ENCODE data around the gene FLOT1.

DNA sequence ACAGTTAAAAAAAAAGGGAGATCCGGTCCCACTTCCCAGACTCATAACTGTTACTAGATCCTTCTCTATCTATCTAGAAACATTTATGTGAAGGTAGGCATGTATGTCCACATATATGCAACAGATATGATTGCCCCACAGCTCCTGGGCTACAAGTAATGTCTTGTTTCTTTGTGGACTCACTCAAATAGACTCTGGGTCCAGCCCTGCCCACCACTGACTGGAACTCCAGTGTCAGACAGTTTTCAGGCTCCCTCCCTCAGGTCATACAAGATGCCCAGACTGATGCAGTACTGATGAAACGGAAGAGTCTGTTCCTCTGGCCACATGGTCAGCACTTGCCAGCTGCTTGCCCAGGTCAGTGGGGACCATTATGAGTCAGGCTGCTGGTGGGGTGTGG lies 32.6 kb upstream of the FLOT1 start:
- TF ChIP-seq, protein P1, sequence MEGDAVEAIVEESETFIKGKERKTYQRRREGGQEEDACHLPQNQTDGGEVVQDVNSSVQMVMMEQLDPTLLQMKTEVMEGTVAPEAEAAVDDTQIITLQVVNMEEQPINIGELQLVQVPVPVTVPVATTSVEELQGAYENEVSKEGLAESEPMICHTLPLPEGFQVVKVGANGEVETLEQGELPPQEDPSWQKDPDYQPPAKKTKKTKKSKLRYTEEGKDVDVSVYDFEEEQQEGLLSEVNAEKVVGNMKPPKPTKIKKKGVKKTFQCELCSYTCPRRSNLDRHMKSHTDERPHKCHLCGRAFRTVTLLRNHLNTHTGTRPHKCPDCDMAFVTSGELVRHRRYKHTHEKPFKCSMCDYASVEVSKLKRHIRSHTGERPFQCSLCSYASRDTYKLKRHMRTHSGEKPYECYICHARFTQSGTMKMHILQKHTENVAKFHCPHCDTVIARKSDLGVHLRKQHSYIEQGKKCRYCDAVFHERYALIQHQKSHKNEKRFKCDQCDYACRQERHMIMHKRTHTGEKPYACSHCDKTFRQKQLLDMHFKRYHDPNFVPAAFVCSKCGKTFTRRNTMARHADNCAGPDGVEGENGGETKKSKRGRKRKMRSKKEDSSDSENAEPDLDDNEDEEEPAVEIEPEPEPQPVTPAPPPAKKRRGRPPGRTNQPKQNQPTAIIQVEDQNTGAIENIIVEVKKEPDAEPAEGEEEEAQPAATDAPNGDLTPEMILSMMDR (IDR thresholded peaks at IDR 0.05; ENCODE audit: low read length): no peak
- TF ChIP-seq EZH2 (IDR thresholded peaks at IDR 0.05; ENCODE audit: borderline replicate concordance, low read length): no peak

Measured in OCI-LY1 (cell line).